HG03439 (cell line): Measurements from ENCODE around the gene RASL10B.

Source experiments
- ATAC-seq: cut with Tn5 transposase; IDR thresholded peaks from one replicate; pipeline ENCODE4 v1.9.1; 2021; ENCODE audit warnings: mild to moderate bottlenecking, moderate library complexity; ENCODE audit not compliant: unreplicated experiment

RASL10B gene

GRCh38 chr17:35791681-35792350 lies 60.4 kb downstream of the RASL10B start:
- ATAC-seq, result no peak
